A549 (cell line): ENCODE data around the gene SCAMP3.
"Not testable (repeated sequence)": the region's sequence is repeated elsewhere in the genome, so short reads cannot be mapped to it uniquely, and the experiment has no call there.

ENCODE experiments used
- CHD2 ChIP-seq: fragments of 150-350 bp; IDR thresholded peaks from 2 replicates; pipeline ENCODE4 v1.6.1; 2014; ENCODE audit warnings: low read length; ENCODE audit not compliant: partially characterized antibody
- RNF2 ChIP-seq: fragments of 200-600 bp; sonication (generic); IDR thresholded peaks from 2 replicates; pipeline ENCODE4 v1.6.1; 2016; ENCODE audit warnings: low read depth, mild to moderate bottlenecking, antibody characterized with exemption, moderate library complexity, borderline replicate concordance
- TF ChIP-seq, protein P1 (sequence below): fragments of >200 bp; sonication (Bioruptor Twin); formaldehyde crosslinking; IDR thresholded peaks from 3 replicates; pipeline ENCODE4 v1.5.1; 2016
- TF ChIP-seq, protein P2 (sequence below): fragments of >200 bp; sonication (Bioruptor Twin); formaldehyde crosslinking; IDR thresholded peaks from 3 replicates; pipeline ENCODE4 v1.6.1; 2016

DNA sequence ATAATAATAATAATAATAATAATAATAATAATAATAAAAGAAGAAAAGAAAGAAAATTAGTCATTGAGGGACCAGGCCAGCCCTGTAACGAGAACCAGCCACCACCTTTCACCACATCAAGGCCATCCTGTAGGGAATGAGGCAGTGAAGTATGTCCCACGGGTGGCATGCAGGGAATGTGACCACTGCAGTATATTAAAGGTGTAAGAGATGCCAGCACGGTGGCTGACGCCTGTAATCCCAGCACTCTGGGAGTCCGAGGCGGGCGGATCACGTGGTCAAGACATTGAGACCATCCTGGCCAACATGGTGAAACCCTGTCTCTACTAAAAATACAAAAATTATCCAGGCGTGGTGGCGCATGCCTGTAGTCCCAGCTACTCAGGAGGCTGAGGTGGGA lies 28.8 kb upstream of the SCAMP3 start:
- not testable (repeated sequence) for TF ChIP-seq RNF2, CHD2
- TF ChIP-seq, protein P1, sequence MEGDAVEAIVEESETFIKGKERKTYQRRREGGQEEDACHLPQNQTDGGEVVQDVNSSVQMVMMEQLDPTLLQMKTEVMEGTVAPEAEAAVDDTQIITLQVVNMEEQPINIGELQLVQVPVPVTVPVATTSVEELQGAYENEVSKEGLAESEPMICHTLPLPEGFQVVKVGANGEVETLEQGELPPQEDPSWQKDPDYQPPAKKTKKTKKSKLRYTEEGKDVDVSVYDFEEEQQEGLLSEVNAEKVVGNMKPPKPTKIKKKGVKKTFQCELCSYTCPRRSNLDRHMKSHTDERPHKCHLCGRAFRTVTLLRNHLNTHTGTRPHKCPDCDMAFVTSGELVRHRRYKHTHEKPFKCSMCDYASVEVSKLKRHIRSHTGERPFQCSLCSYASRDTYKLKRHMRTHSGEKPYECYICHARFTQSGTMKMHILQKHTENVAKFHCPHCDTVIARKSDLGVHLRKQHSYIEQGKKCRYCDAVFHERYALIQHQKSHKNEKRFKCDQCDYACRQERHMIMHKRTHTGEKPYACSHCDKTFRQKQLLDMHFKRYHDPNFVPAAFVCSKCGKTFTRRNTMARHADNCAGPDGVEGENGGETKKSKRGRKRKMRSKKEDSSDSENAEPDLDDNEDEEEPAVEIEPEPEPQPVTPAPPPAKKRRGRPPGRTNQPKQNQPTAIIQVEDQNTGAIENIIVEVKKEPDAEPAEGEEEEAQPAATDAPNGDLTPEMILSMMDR = not testable (repeated sequence)
- TF ChIP-seq, protein P2, sequence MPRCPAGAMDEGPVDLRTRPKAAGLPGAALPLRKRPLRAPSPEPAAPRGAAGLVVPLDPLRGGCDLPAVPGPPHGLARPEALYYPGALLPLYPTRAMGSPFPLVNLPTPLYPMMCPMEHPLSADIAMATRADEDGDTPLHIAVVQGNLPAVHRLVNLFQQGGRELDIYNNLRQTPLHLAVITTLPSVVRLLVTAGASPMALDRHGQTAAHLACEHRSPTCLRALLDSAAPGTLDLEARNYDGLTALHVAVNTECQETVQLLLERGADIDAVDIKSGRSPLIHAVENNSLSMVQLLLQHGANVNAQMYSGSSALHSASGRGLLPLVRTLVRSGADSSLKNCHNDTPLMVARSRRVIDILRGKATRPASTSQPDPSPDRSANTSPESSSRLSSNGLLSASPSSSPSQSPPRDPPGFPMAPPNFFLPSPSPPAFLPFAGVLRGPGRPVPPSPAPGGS = not testable (repeated sequence)
